ENCODE measurements around the gene AMELX.

AMELX gene

GRCh38 chrX:11296051-11296450 lies 2.8 kb downstream of the AMELX start:
- Histone ChIP-seq H3K36me3 (ENCODE audit: control insufficient read depth, insufficient read depth, low read length) (no peaks in the 10 kb centered on the region), H3K9me3 (ENCODE audit: control insufficient read depth, low read length) (no peaks in the 10 kb centered on the region), H3K27ac (ENCODE audit: insufficient read depth, low read length, poor library complexity, severe bottlenecking) (no peak overlapping the region), H3K27me3 (replicated peaks; ENCODE audit: control insufficient read depth, insufficient read depth, low read length, poor library complexity, severe bottlenecking) (no peaks in the 10 kb centered on the region), H3K4me3 (ENCODE audit: insufficient read depth, low read depth, low read length, poor library complexity, severe bottlenecking) (no peak overlapping the region), H3K4me1 (ENCODE audit: control insufficient read depth, insufficient read depth, low read length, poor library complexity, severe bottlenecking) (no peaks in the 10 kb centered on the region)
- DNase-seq, result no peak

DNA sequence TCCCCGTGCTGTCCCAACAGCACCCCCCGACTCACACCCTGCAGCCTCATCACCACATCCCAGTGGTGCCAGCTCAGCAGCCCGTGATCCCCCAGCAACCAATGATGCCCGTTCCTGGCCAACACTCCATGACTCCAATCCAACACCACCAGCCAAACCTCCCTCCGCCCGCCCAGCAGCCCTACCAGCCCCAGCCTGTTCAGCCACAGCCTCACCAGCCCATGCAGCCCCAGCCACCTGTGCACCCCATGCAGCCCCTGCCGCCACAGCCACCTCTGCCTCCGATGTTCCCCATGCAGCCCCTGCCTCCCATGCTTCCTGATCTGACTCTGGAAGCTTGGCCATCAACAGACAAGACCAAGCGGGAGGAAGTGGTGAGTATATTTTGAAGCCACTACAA lies 5.4 kb downstream of the AMELX start:
- no peaks in the 10 kb centered on the region for H3K27me3 ChIP-seq (replicated peaks; ENCODE audit: control insufficient read depth, insufficient read depth, low read length, poor library complexity, severe bottlenecking)
- H3K27ac ChIP-seq (ENCODE audit: insufficient read depth, low read length, poor library complexity, severe bottlenecking), result no peak overlapping the region
- H3K4me3 ChIP-seq (ENCODE audit: insufficient read depth, low read depth, low read length, poor library complexity, severe bottlenecking), result no peak overlapping the region
- no peaks in the 10 kb centered on the region for H3K4me1 ChIP-seq (ENCODE audit: control insufficient read depth, insufficient read depth, low read length, poor library complexity, severe bottlenecking)
- H3K36me3 ChIP-seq (ENCODE audit: control insufficient read depth, insufficient read depth, low read length), result no peaks in the 10 kb centered on the region
- H3K9me3 ChIP-seq (ENCODE audit: control insufficient read depth, low read length), result no peaks in the 10 kb centered on the region
- DNase-seq, result no peak

- no peaks in the 10 kb centered on the region for H3K9me3 ChIP-seq (ENCODE audit: control insufficient read depth, low read length)
- no peaks in the 10 kb centered on the region for H3K4me1 ChIP-seq (ENCODE audit: control insufficient read depth, insufficient read depth, low read length, poor library complexity, severe bottlenecking)
- no peak overlapping the region for H3K4me3 ChIP-seq (ENCODE audit: insufficient read depth, low read depth, low read length, poor library complexity, severe bottlenecking)
- no peak overlapping the region for H3K27ac ChIP-seq (ENCODE audit: insufficient read depth, low read length, poor library complexity, severe bottlenecking)
- no peaks in the 10 kb centered on the region for H3K27me3 ChIP-seq (replicated peaks; ENCODE audit: control insufficient read depth, insufficient read depth, low read length, poor library complexity, severe bottlenecking)
- no peak for DNase-seq
- no peaks in the 10 kb centered on the region for H3K36me3 ChIP-seq (ENCODE audit: control insufficient read depth, insufficient read depth, low read length)
Observed at GRCh38 chrX:11304829-11305228, 11.6 kb downstream of the AMELX start.

- H3K4me3 ChIP-seq (ENCODE audit: insufficient read depth, low read depth, low read length, poor library complexity, severe bottlenecking), result no peak overlapping the region
- no peaks in the 10 kb centered on the region for H3K4me1 ChIP-seq (ENCODE audit: control insufficient read depth, insufficient read depth, low read length, poor library complexity, severe bottlenecking)
- no peaks in the 10 kb centered on the region for H3K36me3 ChIP-seq (ENCODE audit: control insufficient read depth, insufficient read depth, low read length)
- no peak for DNase-seq
- H3K27me3 ChIP-seq (replicated peaks; ENCODE audit: control insufficient read depth, insufficient read depth, low read length, poor library complexity, severe bottlenecking), result no peaks in the 10 kb centered on the region
- H3K27ac ChIP-seq (ENCODE audit: insufficient read depth, low read length, poor library complexity, severe bottlenecking), result no peak overlapping the region
- no peaks in the 10 kb centered on the region for H3K9me3 ChIP-seq (ENCODE audit: control insufficient read depth, low read length)
Observed at GRCh38 chrX:11305641-11306040, 12.4 kb downstream of the AMELX start.

DNA sequence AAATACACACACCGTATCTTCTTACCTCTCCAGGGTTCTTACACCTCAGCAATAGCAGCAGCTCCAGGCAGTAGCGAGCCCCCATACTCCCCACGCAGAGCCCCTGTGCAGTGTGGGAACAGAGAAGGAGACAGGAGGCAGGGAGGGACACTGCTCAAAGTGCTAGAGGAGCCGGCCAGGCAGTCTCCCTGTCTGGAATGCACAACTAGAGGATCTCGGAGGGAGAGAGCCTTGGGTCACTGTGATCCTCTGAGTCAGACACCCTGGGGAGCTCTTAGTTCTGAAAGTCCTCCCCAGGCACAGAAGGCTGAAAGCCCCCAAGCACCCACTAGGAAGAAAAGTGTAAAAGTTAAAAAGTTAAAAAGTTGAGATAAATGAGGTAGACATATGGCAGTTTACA lies 16.0 kb downstream of the AMELX start:
- no peak for DNase-seq
- H3K27ac ChIP-seq (ENCODE audit: insufficient read depth, low read length, poor library complexity, severe bottlenecking), result no peak overlapping the region
- H3K36me3 ChIP-seq (ENCODE audit: control insufficient read depth, insufficient read depth, low read length), result no peaks in the 10 kb centered on the region

DNA sequence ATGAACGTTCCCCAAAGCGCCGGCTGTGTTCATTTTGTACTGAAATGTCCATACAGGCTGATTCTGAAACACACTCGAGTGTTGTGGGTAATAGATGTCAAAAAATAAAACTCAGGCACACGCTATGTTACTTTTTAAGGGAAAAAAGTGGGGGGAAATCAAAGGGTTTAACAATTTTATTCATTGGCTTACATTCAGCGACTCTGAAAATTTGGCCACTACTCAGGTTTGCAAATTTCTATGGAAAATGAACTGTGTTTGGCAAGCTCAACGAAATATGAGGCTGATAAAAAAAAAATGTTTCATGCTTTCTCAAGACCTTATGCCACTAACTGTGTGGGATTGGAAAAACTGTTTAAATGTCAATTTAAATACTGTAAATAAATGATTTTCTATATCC lies 18.5 kb downstream of the AMELX start:
- Histone ChIP-seq H3K27me3 (replicated peaks; ENCODE audit: control insufficient read depth, insufficient read depth, low read length, poor library complexity, severe bottlenecking) (no peaks in the 10 kb centered on the region), H3K4me3 (ENCODE audit: insufficient read depth, low read depth, low read length, poor library complexity, severe bottlenecking) (no peak overlapping the region), H3K27ac (ENCODE audit: insufficient read depth, low read length, poor library complexity, severe bottlenecking) (no peak overlapping the region), H3K9me3 (ENCODE audit: control insufficient read depth, low read length) (no peaks in the 10 kb centered on the region), H3K36me3 (ENCODE audit: control insufficient read depth, insufficient read depth, low read length) (no peaks in the 10 kb centered on the region), H3K4me1 (ENCODE audit: control insufficient read depth, insufficient read depth, low read length, poor library complexity, severe bottlenecking) (no peaks in the 10 kb centered on the region)
- DNase-seq, result no peak

More for the DNA sequence above, 16.0 kb downstream of the AMELX start:
- Histone ChIP-seq H3K27me3 (replicated peaks; ENCODE audit: control insufficient read depth, insufficient read depth, low read length, poor library complexity, severe bottlenecking) (no peaks in the 10 kb centered on the region), H3K9me3 (ENCODE audit: control insufficient read depth, low read length) (no peaks in the 10 kb centered on the region), H3K4me1 (ENCODE audit: control insufficient read depth, insufficient read depth, low read length, poor library complexity, severe bottlenecking) (no peaks in the 10 kb centered on the region), H3K4me3 (ENCODE audit: insufficient read depth, low read depth, low read length, poor library complexity, severe bottlenecking) (no peak overlapping the region)

- H3K4me1 ChIP-seq (ENCODE audit: control insufficient read depth, insufficient read depth, low read length, poor library complexity, severe bottlenecking), result no peaks in the 10 kb centered on the region
- H3K4me3 ChIP-seq (ENCODE audit: insufficient read depth, low read depth, low read length, poor library complexity, severe bottlenecking), result no peak overlapping the region
- H3K27ac ChIP-seq (ENCODE audit: insufficient read depth, low read length, poor library complexity, severe bottlenecking), result no peak overlapping the region
- DNase-seq, result no peak
- no peaks in the 10 kb centered on the region for H3K27me3 ChIP-seq (replicated peaks; ENCODE audit: control insufficient read depth, insufficient read depth, low read length, poor library complexity, severe bottlenecking)
- no peaks in the 10 kb centered on the region for H3K36me3 ChIP-seq (ENCODE audit: control insufficient read depth, insufficient read depth, low read length)
- no peaks in the 10 kb centered on the region for H3K9me3 ChIP-seq (ENCODE audit: control insufficient read depth, low read length)
Observed at GRCh38 chrX:11319806-11320520, 26.8 kb downstream of the AMELX start.

DNA sequence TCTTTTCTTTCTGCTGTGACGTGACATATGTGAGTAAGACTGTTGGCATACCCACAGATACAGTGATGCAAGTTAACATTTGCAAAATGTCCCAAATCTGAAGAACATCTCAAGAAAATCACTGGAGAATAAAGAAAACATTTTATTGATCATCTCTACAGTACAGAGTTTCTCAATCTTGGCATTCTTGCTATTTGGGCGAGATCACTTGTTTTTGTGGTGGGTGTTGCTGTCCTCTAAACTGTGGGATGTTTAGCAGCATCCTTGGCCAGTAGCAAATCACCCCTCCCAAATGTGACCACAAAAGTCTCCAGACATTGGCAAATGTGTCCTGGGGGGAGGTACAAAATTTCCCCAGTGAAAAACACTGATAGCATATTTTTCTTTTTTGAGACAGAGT lies 28.8 kb downstream of the AMELX start:
- no peak overlapping the region for H3K27ac ChIP-seq (ENCODE audit: insufficient read depth, low read length, poor library complexity, severe bottlenecking)
- H3K4me3 ChIP-seq (ENCODE audit: insufficient read depth, low read depth, low read length, poor library complexity, severe bottlenecking), result no peak overlapping the region
- H3K4me1 ChIP-seq (ENCODE audit: control insufficient read depth, insufficient read depth, low read length, poor library complexity, severe bottlenecking), result no peaks in the 10 kb centered on the region
- H3K27me3 ChIP-seq (replicated peaks; ENCODE audit: control insufficient read depth, insufficient read depth, low read length, poor library complexity, severe bottlenecking), result no peaks in the 10 kb centered on the region
- no peak for DNase-seq
- H3K9me3 ChIP-seq (ENCODE audit: control insufficient read depth, low read length), result no peaks in the 10 kb centered on the region
- H3K36me3 ChIP-seq (ENCODE audit: control insufficient read depth, insufficient read depth, low read length), result no peaks in the 10 kb centered on the region

GRCh38 chrX:11328134-11328533 lies 34.9 kb downstream of the AMELX start:
- no peaks in the 10 kb centered on the region for H3K27me3 ChIP-seq (replicated peaks; ENCODE audit: control insufficient read depth, insufficient read depth, low read length, poor library complexity, severe bottlenecking)
- H3K4me1 ChIP-seq (ENCODE audit: control insufficient read depth, insufficient read depth, low read length, poor library complexity, severe bottlenecking), result no peaks in the 10 kb centered on the region
- H3K4me3 ChIP-seq (ENCODE audit: insufficient read depth, low read depth, low read length, poor library complexity, severe bottlenecking), result no peak overlapping the region
- H3K36me3 ChIP-seq (ENCODE audit: control insufficient read depth, insufficient read depth, low read length), result no peaks in the 10 kb centered on the region
- H3K27ac ChIP-seq (ENCODE audit: insufficient read depth, low read length, poor library complexity, severe bottlenecking), result no peak overlapping the region
- DNase-seq, result no peak
- no peaks in the 10 kb centered on the region for H3K9me3 ChIP-seq (ENCODE audit: control insufficient read depth, low read length)

GRCh38 chrX:11329021-11329420 lies 35.8 kb downstream of the AMELX start:
- Histone ChIP-seq H3K27me3 (replicated peaks; ENCODE audit: control insufficient read depth, insufficient read depth, low read length, poor library complexity, severe bottlenecking) (no peaks in the 10 kb centered on the region), H3K9me3 (ENCODE audit: control insufficient read depth, low read length) (no peaks in the 10 kb centered on the region), H3K4me1 (ENCODE audit: control insufficient read depth, insufficient read depth, low read length, poor library complexity, severe bottlenecking) (no peaks in the 10 kb centered on the region), H3K36me3 (ENCODE audit: control insufficient read depth, insufficient read depth, low read length) (no peaks in the 10 kb centered on the region), H3K27ac (ENCODE audit: insufficient read depth, low read length, poor library complexity, severe bottlenecking) (no peak overlapping the region), H3K4me3 (ENCODE audit: insufficient read depth, low read depth, low read length, poor library complexity, severe bottlenecking) (no peak overlapping the region)
- DNase-seq, result no peak
